Activated T-cell treated with anti-CD3 and anti-CD28 coated beads for 24 hours (primary cell): ENCODE results near the gene TADA2A.
"Not testable (repeated sequence)": the region's sequence is repeated elsewhere in the genome, so short reads cannot be mapped to it uniquely, and the experiment has no call there.

ENCODE experiments used
- DNase-seq: peaks from one replicate; pipeline ENCODE4 v3.0.0-alpha.2; 2020; ENCODE audit warnings: low read depth

The TADA2A gene

GRCh38 chr17:37493249-37494027, 86.8 kb downstream of the TADA2A start:
- no peak for DNase-seq

GRCh38 chr17:37494401-37494831, 87.7 kb downstream of the TADA2A start:
- DNase-seq: no peak

GRCh38 chr17:37494971-37495370, 88.3 kb downstream of the TADA2A start:
- no peak for DNase-seq

- DNase-seq: no peak
These were observed 93.7 kb downstream of the TADA2A start for GRCh38 chr17:37500378-37500777.

GRCh38 chr17:37502009-37502936, 95.6 kb downstream of the TADA2A start:
- DNase-seq: no peak

GRCh38 chr17:37503148-37503547, 96.5 kb downstream of the TADA2A start:
- no peak for DNase-seq

- DNase-seq: no peak
These were observed 98.6 kb downstream of the TADA2A start for GRCh38 chr17:37505333-37505732.

GRCh38 chr17:37506678-37507077, 100.0 kb downstream of the TADA2A start:
- DNase-seq: no peak

- DNase-seq: no peak
These were observed 100.4 kb downstream of the TADA2A start for GRCh38 chr17:37507111-37507510.

- no peak for DNase-seq
These were observed 103.4 kb downstream of the TADA2A start for GRCh38 chr17:37510056-37510455.

- not testable (repeated sequence) for DNase-seq
These were observed 105.0 kb downstream of the TADA2A start for GRCh38 chr17:37511642-37512041.

- DNase-seq: no peak
These were observed 105.9 kb downstream of the TADA2A start for GRCh38 chr17:37512442-37513068.

GRCh38 chr17:37513711-37514110, 107.0 kb downstream of the TADA2A start:
- no peak for DNase-seq

- DNase-seq: no peak
These were observed 109.5 kb downstream of the TADA2A start for GRCh38 chr17:37516127-37516571.

GRCh38 chr17:37517881-37518280, 111.2 kb downstream of the TADA2A start:
- DNase-seq: no peak

GRCh38 chr17:37518826-37519225, 112.1 kb downstream of the TADA2A start:
- DNase-seq: no peak

- no peak for DNase-seq
These were observed 112.7 kb downstream of the TADA2A start for GRCh38 chr17:37519251-37519985.

- DNase-seq: no peak
These were observed 113.5 kb downstream of the TADA2A start for GRCh38 chr17:37520174-37520573.

- DNase-seq: no peak
These were observed 115.1 kb downstream of the TADA2A start for GRCh38 chr17:37521821-37522220.

- DNase-seq: no peak
These were observed 117.1 kb downstream of the TADA2A start for GRCh38 chr17:37523715-37524219.

GRCh38 chr17:37527249-37527851, 120.7 kb downstream of the TADA2A start:
- DNase-seq: peak; percentile 5
